LNCAP (cell line): ENCODE measurements around the gene MAGI2.

Experiments used
- CTCF ChIP-seq: fragments of 450-650 bp; IDR thresholded peaks from 2 replicates; pipeline ENCODE4 v1.5.1; 2017; ENCODE audit warnings: mild to moderate bottlenecking

MAGI2 gene

GRCh38 chr7:78783179-78783962, 670.1 kb downstream of the MAGI2 start:
- TF ChIP-seq CTCF, result no peak

GRCh38 chr7:78780560-78780959, 672.9 kb downstream of the MAGI2 start:
- TF ChIP-seq CTCF, result no peak

GRCh38 chr7:78779788-78780187, 673.7 kb downstream of the MAGI2 start:
- no peak for TF ChIP-seq CTCF

- no peak for TF ChIP-seq CTCF
Observed at GRCh38 chr7:78777829-78778228, 675.6 kb downstream of the MAGI2 start.

- no peak for TF ChIP-seq CTCF
Observed at GRCh38 chr7:78770422-78771410, 682.8 kb downstream of the MAGI2 start.

GRCh38 chr7:78769481-78770101, 683.9 kb downstream of the MAGI2 start:
- TF ChIP-seq CTCF, result no peak

GRCh38 chr7:78768859-78769258, 684.6 kb downstream of the MAGI2 start:
- no peak for TF ChIP-seq CTCF
